Breast epithelium (tissue), 3 donors: ENCODE results near the gene ADAMTSL3.

Experiments
- CTCF ChIP-seq, 3 donors: fragments of 450-650 bp; IDR thresholded peaks; one replicate each; pipeline ENCODE4 v1.5.1; 2016 to 2017; ENCODE audit warnings: antibody characterized with exemption in 3 of 3, mild to moderate bottlenecking in 3 of 3, moderate library complexity in 3 of 3
- POLR2A ChIP-seq: fragments of 450-650 bp; IDR thresholded peaks from one replicate; pipeline ENCODE4 v1.6.1; 2016; ENCODE audit warnings: antibody characterized with exemption, mild to moderate bottlenecking, moderate library complexity

GRCh38 chr15:83734487-83734886, 80.6 kb downstream of the ADAMTSL3 start:
- TF ChIP-seq CTCF (IDR thresholded peaks at IDR 0.05) = no peak
- no peak for TF ChIP-seq POLR2A
